Upper lobe of left lung (tissue), 6 donors: ENCODE measurements around the gene LRRC8E. TPM values are rescaled to one million over a fixed set of nuclear protein-coding genes. Genes with fewer than 3 reads are reported as not detected.

Experiments used
- ATAC-seq, 2 donors: fragments of 200-7000 bp; cut with Tn5 transposase; one replicate each; pipeline ENCODE4 v1.9.1; 2022; ENCODE audit warnings: mild to moderate bottlenecking in 2 of 2, moderate library complexity in 2 of 2; ENCODE audit not compliant: low FRiP score in 2 of 2
- DNase-seq, 2 donors: peaks; one replicate each; pipeline ENCODE4 v3.0.0-alpha.2; 2019 to 2020
- H3K27ac ChIP-seq, 4 donors: fragments of 200-600 bp; sonication (generic); one replicate each; pipeline ENCODE4 v1.5.1; 2016 to 2019
- H3K27me3 ChIP-seq, 4 donors: fragments of 200-600 bp; sonication (generic); one replicate each; pipeline ENCODE4 v1.5.1; 2017 to 2019
- H3K36me3 ChIP-seq, 4 donors: fragments of 200-600 bp; sonication (generic); one replicate each; pipeline ENCODE4 v1.5.1; 2016 to 2019
- H3K4me1 ChIP-seq, 4 donors: fragments of 200-600 bp; sonication (generic); one replicate each; pipeline ENCODE4 v1.5.1; 2018 to 2019
- H3K4me3 ChIP-seq, 4 donors: fragments of 200-600 bp; sonication (generic); one replicate each; pipeline ENCODE4 v1.5.1; 2017 to 2019; ENCODE audit warnings: mild to moderate bottlenecking in 2 of 4, moderate library complexity in 1 of 4
- H3K9me3 ChIP-seq, 4 donors: fragments of 200-600 bp; sonication (generic); one replicate each; pipeline ENCODE4 v1.5.1; 2018 to 2019
- EP300 ChIP-seq, 4 donors: sonication (generic); formaldehyde crosslinking; IDR thresholded peaks; one replicate each; pipeline ENCODE4 v1.5.1; 2017; ENCODE audit warnings: antibody characterized with exemption in 4 of 4, control low read depth in 2 of 4
- POLR2A ChIP-seq, 4 donors: fragments of 450-650 bp; IDR thresholded peaks; one replicate each; pipeline ENCODE4 v1.5.1; 2016 to 2017; ENCODE audit warnings: antibody characterized with exemption in 4 of 4, mild to moderate bottlenecking in 2 of 4
- POLR2AphosphoS5 ChIP-seq, 2 donors: sonication (generic); formaldehyde crosslinking; IDR thresholded peaks; one replicate each; pipeline ENCODE4 v1.5.1; 2017; ENCODE audit warnings: antibody characterized with exemption in 2 of 2
- WGBS, 2 donors: methylation state at CpG; one replicate each; pipeline ENCODE4 v1.1.5; 2017 to 2018; 5-methylcytosine and 5-hydroxymethylcytosine counted together
- total RNA-seq, 6 donors: library from RNA; depleted of rRNA in 4 of 6; stranded (reverse); fragments of >200 nt in 4 of 6; gene quantifications; one replicate each; pipeline versions ENCODE4 v1.1.0 to v1.2.1, GENCODE V29; 2016 to 2021
- TF ChIP-seq, protein P1 (sequence below), 6 experiments: fragments of 450-650 bp in 4 of 6; fragments of 200-600 bp in 2 of 6; sonication (generic) in 2 of 6; IDR thresholded peaks; one replicate each; pipeline ENCODE4 v1.5.1; 2016 to 2019; ENCODE audit warnings: antibody characterized with exemption in 6 of 6
- donor health status: DM: no; HTN: no; CAD: no; lungs with moderate emphysema.
- donor health status: DM: no; HTN: yes; CAD: no; lungs with severe emphysema.

LRRC8E gene
- total RNA-seq, 6 donors from 2014 or later = 1.0 to 11.7 (median 6.9) TPM

GRCh38 chr19:7943444-7944176 is 55.3 kb downstream of the LRRC8E start, which contains the start of gene TIMM44:
TSS of gene TIMM44 (minus strand) at chr19:7943666. CDS start at chr19:7943651, 15 bp downstream.
- no peaks in the 10 kb centered on the region for H3K9me3 ChIP-seq
- H3K36me3 ChIP-seq = peaks cover 5 to 26% (median 12%) of the 10 kb centered on the region in 4 donors
- ATAC-seq = peak; percentile 99 to 100
- TF ChIP-seq POLR2A (IDR thresholded peaks at IDR 0.05) (peak in 3 of 4 donors; percentile 60 to 83 (median 77)), EP300 (IDR thresholded peaks at IDR 0.05) (no peak), POLR2AphosphoS5 (IDR thresholded peaks at IDR 0.05) (peak; percentile 79 to 83)
- TF ChIP-seq, protein P1, sequence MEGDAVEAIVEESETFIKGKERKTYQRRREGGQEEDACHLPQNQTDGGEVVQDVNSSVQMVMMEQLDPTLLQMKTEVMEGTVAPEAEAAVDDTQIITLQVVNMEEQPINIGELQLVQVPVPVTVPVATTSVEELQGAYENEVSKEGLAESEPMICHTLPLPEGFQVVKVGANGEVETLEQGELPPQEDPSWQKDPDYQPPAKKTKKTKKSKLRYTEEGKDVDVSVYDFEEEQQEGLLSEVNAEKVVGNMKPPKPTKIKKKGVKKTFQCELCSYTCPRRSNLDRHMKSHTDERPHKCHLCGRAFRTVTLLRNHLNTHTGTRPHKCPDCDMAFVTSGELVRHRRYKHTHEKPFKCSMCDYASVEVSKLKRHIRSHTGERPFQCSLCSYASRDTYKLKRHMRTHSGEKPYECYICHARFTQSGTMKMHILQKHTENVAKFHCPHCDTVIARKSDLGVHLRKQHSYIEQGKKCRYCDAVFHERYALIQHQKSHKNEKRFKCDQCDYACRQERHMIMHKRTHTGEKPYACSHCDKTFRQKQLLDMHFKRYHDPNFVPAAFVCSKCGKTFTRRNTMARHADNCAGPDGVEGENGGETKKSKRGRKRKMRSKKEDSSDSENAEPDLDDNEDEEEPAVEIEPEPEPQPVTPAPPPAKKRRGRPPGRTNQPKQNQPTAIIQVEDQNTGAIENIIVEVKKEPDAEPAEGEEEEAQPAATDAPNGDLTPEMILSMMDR (IDR thresholded peaks at IDR 0.05) = peak in 1 of 6 experiments; percentile 75
- DNase-seq = peak; percentile 98 to 99
- H3K27me3 ChIP-seq = no peaks in the 10 kb centered on the region
- H3K4me3 ChIP-seq = peak within 1 kb of the TSS; percentile 66 to 81 (median 78)
- peak within 1 kb of the TSS; percentile 92 to 96 (median 95) for H3K27ac ChIP-seq
- H3K4me1 ChIP-seq = peaks cover 8 to 29% (median 13%) of the 10 kb centered on the region in 4 donors
- WGBS, 2 donors = 0 to 1% methylated on average over 8 to 34 of the region's 56 CpGs

DNA sequence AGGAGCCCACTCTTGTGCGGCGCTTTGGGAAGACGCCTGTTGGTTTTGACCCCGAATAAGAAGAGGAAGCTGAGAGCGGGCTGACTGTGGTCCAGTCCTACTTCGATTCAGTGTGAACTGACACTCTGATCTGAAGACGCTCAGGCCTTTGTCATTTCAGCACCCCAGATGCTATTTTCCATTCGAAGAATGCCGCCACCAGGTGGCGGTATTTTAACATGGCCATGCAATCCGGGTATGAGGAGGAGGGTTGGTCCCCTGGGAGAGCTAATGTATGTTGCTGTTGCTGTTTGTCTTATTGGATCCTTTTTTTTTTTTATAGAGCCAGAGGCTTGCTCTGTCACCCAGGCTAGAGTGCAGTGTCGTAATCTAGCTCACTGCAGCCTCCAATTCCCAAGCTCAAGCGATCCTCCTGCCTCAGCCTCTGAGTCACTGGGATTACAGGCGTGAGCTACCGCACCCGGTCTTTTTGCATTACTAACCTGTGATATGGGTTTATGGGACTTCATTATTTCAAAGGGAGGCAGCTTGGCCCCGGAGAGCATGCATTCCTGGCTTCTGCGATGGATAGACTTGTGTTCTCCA is 56.0 kb downstream of the LRRC8E start:
- 27 to 31% methylated on average over 16 to 18 of the region's 18 CpGs for whole genome bisulfite sequencing, 2 donors

GRCh38 chr19:7947939-7948338 is 59.6 kb downstream of the LRRC8E start:
- Histone ChIP-seq H3K27ac (no peak overlapping the region), H3K27me3 (no peaks in the 10 kb centered on the region), H3K9me3 (no peaks in the 10 kb centered on the region), H3K4me1 (peaks cover 0 to 11% (median under 1%) of the 10 kb centered on the region in 4 donors), H3K4me3 (no peak overlapping the region), H3K36me3 (no peaks in the 10 kb centered on the region)
- no peak for DNase-seq
- TF ChIP-seq, protein P1 (IDR thresholded peaks at IDR 0.05) = no peak
- no peak for ATAC-seq
- 96 to 97% methylated on average over 3 to 4 of the region's 4 CpGs for WGBS, 2 donors

More for the DNA sequence above, 56.0 kb downstream of the LRRC8E start:
- Histone ChIP-seq H3K9me3 (no peaks in the 10 kb centered on the region), H3K27me3 (no peaks in the 10 kb centered on the region), H3K4me3 (peak overlapping the region; percentile 29 to 81 (median 71)), H3K27ac (peak overlapping the region; percentile 54 to 96 (median 93)), H3K36me3 (peaks cover 5 to 19% (median 12%) of the 10 kb centered on the region in 4 donors), H3K4me1 (peaks cover 8 to 29% (median 11%) of the 10 kb centered on the region in 4 donors)
- no peak for TF ChIP-seq EP300 (IDR thresholded peaks at IDR 0.05)
- TF ChIP-seq, protein P1 (IDR thresholded peaks at IDR 0.05) = peak; percentile 71 to 85 (median 80)
- ATAC-seq = peak; percentile 82
- DNase-seq = peak in 1 of 2 donors; percentile 84

Other genes starting within 250 kb of the LRRC8E start
- gene RETN, start 219.5 kb upstream of the LRRC8E start, total RNA-seq = 10 to 100 TPM in 3 of 6 donors, 1 to 10 TPM in 3; 2.5 to 59.2 (median 13.8) TPM
- 100 to 1,000 TPM in 2 of 6 donors, 10 to 100 TPM in 3, 1 to 10 TPM in 1; 9.4 to 160 (median 36.6) TPM for gene MCEMP1, start 211.4 kb upstream of the LRRC8E start, total RNA-seq
- gene TRAPPC5, start 207.7 kb upstream of the LRRC8E start, total RNA-seq = 100 to 1,000 TPM in 1 of 6 donors, 10 to 100 TPM in 5; 33.9 to 105 (median 52.0) TPM
- 1 to 10 TPM in 1 of 6 donors, under 1 TPM in 1, not detected in 4; 0.83 to 2.9 TPM for gene FCER2, start 186.4 kb upstream of the LRRC8E start, total RNA-seq
- 1 to 10 TPM in 3 of 6 donors, under 1 TPM in 1, not detected in 2; 0.40 to 2.5 (median 1.5) TPM for gene CLEC4G, start 156.4 kb upstream of the LRRC8E start, total RNA-seq
- gene CD209, start 141.0 kb upstream of the LRRC8E start, total RNA-seq = 10 to 100 TPM in 1 of 6 donors, 1 to 10 TPM in 3, under 1 TPM in 2; 0.55 to 14.8 (median 1.7) TPM
- 1 to 10 TPM in 4 of 6 donors, under 1 TPM in 1, not detected in 1; 0.86 to 7.4 (median 3.1) TPM for gene CLEC4M, start 125.3 kb upstream of the LRRC8E start, total RNA-seq
- 10 to 100 TPM; 12.0 to 24.1 (median 15.6) TPM for gene EVI5L, start 58.3 kb upstream of the LRRC8E start, total RNA-seq
- 1 to 10 TPM in 5 of 6 donors, under 1 TPM in 1; 0.46 to 9.4 (median 2.7) TPM for gene PRR36, start 14.1 kb upstream of the LRRC8E start, total RNA-seq
- gene MAP2K7, start 15.4 kb downstream of the LRRC8E start, total RNA-seq = 10 to 100 TPM; 21.1 to 61.8 (median 33.0) TPM
- 1 to 10 TPM in 1 of 6 donors, under 1 TPM in 1, not detected in 4; 0.37 to 1.1 TPM for gene TGFBR3L, start 26.3 kb downstream of the LRRC8E start, total RNA-seq
- 10 to 100 TPM in 5 of 6 donors, 1 to 10 TPM in 1; 5.2 to 28.0 (median 19.2) TPM for gene SNAPC2, start 31.8 kb downstream of the LRRC8E start, total RNA-seq
- gene CTXN1, start 37.6 kb downstream of the LRRC8E start, total RNA-seq = 10 to 100 TPM in 3 of 6 donors, 1 to 10 TPM in 3; 1.2 to 28.3 (median 13.4) TPM
- gene TIMM44, start 55.2 kb downstream of the LRRC8E start, total RNA-seq = 10 to 100 TPM; 39.8 to 83.2 (median 52.7) TPM
- gene ELAVL1, start 117.1 kb downstream of the LRRC8E start, total RNA-seq = 10 to 100 TPM; 21.0 to 71.1 (median 36.1) TPM
- not detected for gene CCL25, start 164.2 kb downstream of the LRRC8E start, total RNA-seq